Testis (tissue), 2 donors: Measurements from ENCODE around the gene LSM10.

Experiments
- CTCF ChIP-seq, 3 experiments: fragments of 450-650 bp in 2 of 3; fragments of 200-600 bp in 1 of 3; sonication (generic) in 1 of 3; IDR thresholded peaks; one replicate each; pipeline ENCODE4 v1.5.1; 2016 to 2019; ENCODE audit warnings: antibody characterized with exemption in 3 of 3, mild to moderate bottlenecking in 2 of 3, moderate library complexity in 1 of 3
- POLR2A ChIP-seq: fragments of 450-650 bp; IDR thresholded peaks from one replicate; pipeline ENCODE4 v1.6.1; 2017; ENCODE audit warnings: antibody characterized with exemption, mild to moderate bottlenecking, moderate library complexity

- TF ChIP-seq POLR2A (no peak), CTCF (IDR thresholded peaks at IDR 0.05) (no peak)
These were observed 39.1 kb upstream of the LSM10 start for GRCh38 chr1:36436821-36437220.
